Fibroblast of lung (primary cell): Measurements from ENCODE around the gene EDDM13. TPM values are rescaled to one million over a fixed set of nuclear protein-coding genes. Genes with fewer than 3 reads are reported as not detected.

ENCODE experiments used
- DNase-seq, 2 donors: peaks; one replicate each; pipeline versions ENCODE4 v3.0.0 to v3.0.0-alpha.2; 2010; ENCODE audit warnings: low read depth in 2 of 2
- H2AFZ ChIP-seq: 2 replicates; pipeline ENCODE4 v1.5.1; 2012; ENCODE audit warnings: low read length, control low read depth, inconsistent platforms
- H3K27ac ChIP-seq: 2 replicates; pipeline ENCODE4 v1.5.1; 2011; ENCODE audit warnings: low read length, control low read depth; ENCODE audit not compliant: insufficient read depth
- H3K27me3 ChIP-seq: 2 replicates; pipeline ENCODE4 v1.5.1; 2011; ENCODE audit warnings: mild to moderate bottlenecking, low read length; ENCODE audit not compliant: control insufficient read depth, insufficient read depth
- H3K36me3 ChIP-seq: 2 replicates; pipeline ENCODE4 v1.5.1; 2011; ENCODE audit warnings: low read length; ENCODE audit not compliant: control insufficient read depth, insufficient read depth
- H3K4me1 ChIP-seq: 2 replicates; pipeline ENCODE4 v1.5.1; 2011; ENCODE audit warnings: low read length; ENCODE audit not compliant: control insufficient read depth, insufficient read depth; ENCODE audit errors: extremely low read depth
- H3K4me2 ChIP-seq: 2 replicates; pipeline ENCODE4 v1.5.1; 2011; ENCODE audit warnings: low read length, control low read depth; ENCODE audit not compliant: insufficient read depth; ENCODE audit errors: extremely low read depth
- H3K4me3 ChIP-seq, 4 experiments: fragments of 200-600 bp in 1 of 4; sonication (generic) in 1 of 4; replicated peaks in 1 of 4; 2 replicates each; pipeline ENCODE4 v1.5.1; 2011 to 2016; ENCODE audit warnings: low read length in 4 of 4, low read depth in 3 of 4, mild to moderate bottlenecking in 3 of 4, control low read depth in 2 of 4, inconsistent platforms in 1 of 4, mixed read lengths in 1 of 4; ENCODE audit not compliant: insufficient read depth in 1 of 4; ENCODE audit errors: control extremely low read depth in 1 of 4
- H3K79me2 ChIP-seq: 2 replicates; pipeline ENCODE4 v1.5.1; 2012; ENCODE audit warnings: mild to moderate bottlenecking, low read length, inconsistent platforms; ENCODE audit not compliant: control insufficient read depth, insufficient read depth
- H3K9ac ChIP-seq: 2 replicates; pipeline ENCODE4 v1.5.1; 2011; ENCODE audit warnings: mild to moderate bottlenecking, low read length, control low read depth; ENCODE audit not compliant: insufficient read depth
- H3K9me3 ChIP-seq: 2 replicates; pipeline ENCODE4 v1.5.1; 2012; ENCODE audit warnings: low read depth, low read length; ENCODE audit not compliant: control insufficient read depth, insufficient read depth
- H4K20me1 ChIP-seq: 2 replicates; pipeline ENCODE4 v1.5.1; 2011; ENCODE audit warnings: low read length; ENCODE audit not compliant: control insufficient read depth, insufficient read depth; ENCODE audit errors: extremely low read depth
- CTCF ChIP-seq, 2 donors: IDR thresholded peaks in 1 of 2; conservative IDR thresholded peaks in 1 of 2; 1 replicate in 1 of 2; 2 replicates in 1 of 2; pipeline ENCODE4 v1.5.1; 2011 to 2012; ENCODE audit warnings: low read length in 2 of 2, control low read depth in 1 of 2, inconsistent platforms in 1 of 2, low read depth in 1 of 2, mild to moderate bottlenecking in 1 of 2
- EZH2 ChIP-seq: IDR thresholded peaks from 2 replicates; pipeline ENCODE4 v1.5.1; 2012; ENCODE audit warnings: low read length, control low read depth, mild to moderate bottlenecking; ENCODE audit errors: missing control alignments
- polyA plus RNA-seq, 2 donors: library from polyadenylated mRNA; depleted of rRNA in 1 of 2; stranded (reverse) in 1 of 2; unstranded in 1 of 2; fragments of >200 nt; gene quantifications; 2 replicates each; pipeline ENCODE4 v1.2.1, GENCODE V29; 2011 to 2012; ENCODE audit warnings: missing spikeins in 1 of 2
- total RNA-seq: library from RNA; depleted of rRNA; stranded (reverse); fragments of >200 nt; gene quantifications from 2 replicates; pipeline ENCODE4 v1.2.1, GENCODE V29; 2014

The EDDM13 gene
- total and polyA plus RNA-seq, 2 donors (not counting 1 experiment from before 2014, with no cell fraction given), result not detected

DNA sequence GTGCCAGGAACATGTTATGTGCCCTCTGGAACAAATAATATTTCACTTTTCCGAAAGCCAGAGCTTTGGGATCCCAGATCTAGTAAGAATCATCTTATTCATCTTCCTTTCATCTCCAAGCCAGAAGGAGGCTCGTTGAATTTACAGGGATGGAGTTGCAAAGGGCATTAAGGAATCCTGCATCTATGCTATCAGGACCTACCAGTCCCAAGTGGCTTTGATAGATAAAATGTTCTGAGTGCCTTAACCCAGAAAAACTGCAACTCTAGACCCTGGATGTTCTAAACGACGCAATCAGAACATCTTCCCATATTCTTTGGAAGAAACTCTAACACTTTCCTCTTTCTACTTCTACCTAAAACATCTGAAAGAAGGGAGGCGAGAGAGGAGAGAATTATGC is 9.2 kb upstream of the EDDM13 start:
- Histone ChIP-seq H3K36me3 (no peaks in the 10 kb centered on the region), H3K4me2 (no peak overlapping the region), H3K4me3 (no peak overlapping the region), H3K27ac (no peak overlapping the region), H3K27me3 (no peaks in the 10 kb centered on the region), H3K9me3 (no peaks in the 10 kb centered on the region), H3K4me1 (no peaks in the 10 kb centered on the region), H3K79me2 (no peaks in the 10 kb centered on the region), H2AFZ (no peak overlapping the region), H3K9ac (no peak overlapping the region), H4K20me1 (no peaks in the 10 kb centered on the region)
- DNase-seq, result no peak
- TF ChIP-seq EZH2, result no peak
- no peak for TF ChIP-seq CTCF (conservative IDR thresholded peaks at IDR 0.05 in 1 of 2, IDR thresholded peaks at IDR 0.05 in 1 of 2; ENCODE audit: low read depth in 1 of 2, low read length in 2 of 2)

DNA sequence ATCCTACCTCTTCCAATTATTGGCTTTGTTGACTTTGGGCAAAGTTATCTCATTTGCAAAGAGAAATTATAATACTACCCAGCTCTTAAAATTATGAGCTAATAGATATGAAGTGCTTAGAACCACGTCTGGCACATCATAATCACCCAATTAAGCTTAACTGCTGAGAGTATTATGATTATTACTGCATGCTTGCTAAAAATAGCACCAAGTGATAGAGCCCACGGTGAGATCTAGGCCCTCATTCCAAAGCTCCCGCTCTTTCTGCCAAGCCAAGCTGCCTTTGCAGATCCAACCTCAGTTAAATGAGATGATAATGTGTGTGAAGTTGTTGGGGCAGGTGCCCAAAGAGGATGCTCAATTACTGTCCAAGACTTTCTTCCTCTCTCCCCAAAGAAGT is 6.5 kb upstream of the EDDM13 start:
- H3K36me3 ChIP-seq, result no peaks in the 10 kb centered on the region
- H3K9ac ChIP-seq, result no peak overlapping the region
- H3K4me2 ChIP-seq, result no peak overlapping the region
- no peak overlapping the region for H2AFZ ChIP-seq
- no peak overlapping the region for H3K27ac ChIP-seq
- H3K79me2 ChIP-seq, result no peaks in the 10 kb centered on the region
- H4K20me1 ChIP-seq, result no peaks in the 10 kb centered on the region
- no peaks in the 10 kb centered on the region for H3K27me3 ChIP-seq
- H3K9me3 ChIP-seq, result no peaks in the 10 kb centered on the region
- no peak for DNase-seq
- no peaks in the 10 kb centered on the region for H3K4me1 ChIP-seq
- TF ChIP-seq EZH2 (no peak), CTCF (conservative IDR thresholded peaks at IDR 0.05 in 1 of 2, IDR thresholded peaks at IDR 0.05 in 1 of 2; ENCODE audit: low read depth in 1 of 2, low read length in 2 of 2) (no peak)
- no peak overlapping the region for H3K4me3 ChIP-seq

DNA sequence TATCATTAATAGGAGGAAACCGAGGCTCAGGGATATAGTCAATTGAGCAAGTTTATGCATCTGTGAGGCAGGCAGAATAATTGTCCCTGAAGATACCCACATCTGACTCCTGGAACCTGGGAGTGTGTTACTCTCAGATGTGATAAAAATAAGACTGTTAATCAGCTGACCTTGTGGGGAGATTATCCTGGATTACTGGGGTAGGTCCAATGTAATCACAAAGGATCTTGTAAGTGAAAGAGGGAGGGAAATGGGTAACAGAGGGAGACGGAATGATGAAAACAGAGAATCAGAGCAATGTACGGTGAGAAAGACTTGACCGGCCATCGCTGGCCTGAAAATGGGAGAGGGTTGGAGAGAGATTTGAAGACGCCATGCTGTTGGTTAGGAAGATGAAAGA is 3.2 kb upstream of the EDDM13 start:
- TF ChIP-seq EZH2 (no peak), CTCF (conservative IDR thresholded peaks at IDR 0.05 in 1 of 2, IDR thresholded peaks at IDR 0.05 in 1 of 2; ENCODE audit: low read depth in 1 of 2, low read length in 2 of 2) (no peak)
- H3K4me2 ChIP-seq, result no peak overlapping the region
- H3K4me3 ChIP-seq, result no peak overlapping the region
- no peak overlapping the region for H3K9ac ChIP-seq
- DNase-seq, result no peak
- H3K36me3 ChIP-seq, result no peaks in the 10 kb centered on the region
- H2AFZ ChIP-seq, result no peak overlapping the region
- H3K9me3 ChIP-seq, result no peaks in the 10 kb centered on the region
- no peaks in the 10 kb centered on the region for H4K20me1 ChIP-seq
- H3K27ac ChIP-seq, result no peak overlapping the region
- H3K79me2 ChIP-seq, result no peaks in the 10 kb centered on the region
- H3K27me3 ChIP-seq, result no peaks in the 10 kb centered on the region
- no peaks in the 10 kb centered on the region for H3K4me1 ChIP-seq
